ENCODE measurements around the gene FAM168A. TPM values are rescaled to one million over a fixed set of nuclear protein-coding genes. Genes with fewer than 3 reads are reported as not detected.

FAM168A gene
- total RNA-seq, 1 donor from 2014 or later, result 28.8 TPM

DNA sequence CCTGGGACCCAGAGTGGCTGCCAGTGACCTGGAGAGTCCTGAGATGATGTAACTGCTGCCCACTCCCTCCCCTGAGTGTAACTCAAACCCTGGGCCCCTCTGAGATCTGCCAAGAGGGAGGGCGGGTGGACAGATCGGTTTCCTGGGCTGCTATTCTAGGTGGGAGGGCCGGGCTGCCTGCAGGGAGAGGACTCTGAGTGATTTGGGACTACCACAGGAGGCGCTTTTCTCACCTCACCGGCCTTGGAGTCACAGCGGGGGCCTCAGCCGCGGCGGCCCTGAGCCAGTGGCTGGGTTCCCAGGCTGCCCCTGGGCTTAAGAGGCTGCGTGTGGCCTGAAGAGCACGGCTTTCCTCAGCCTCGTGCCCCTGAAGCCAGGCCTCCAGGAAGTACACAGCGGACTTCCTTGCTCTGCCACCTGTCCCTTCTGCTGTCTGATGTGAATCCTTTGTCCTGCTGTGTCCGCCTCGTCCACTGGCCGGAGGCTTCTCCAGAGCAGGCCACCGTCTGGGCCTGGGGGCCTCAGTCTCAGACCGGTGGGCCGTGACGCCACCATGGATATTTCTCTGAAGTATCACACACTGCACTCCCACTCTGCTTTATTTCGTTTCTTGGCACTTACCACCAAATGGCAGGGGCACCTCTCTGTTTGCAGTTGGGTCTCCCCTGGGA is 210.2 kb downstream of the FAM168A start:
- DNase-seq, result peak; percentile 59

DNA sequence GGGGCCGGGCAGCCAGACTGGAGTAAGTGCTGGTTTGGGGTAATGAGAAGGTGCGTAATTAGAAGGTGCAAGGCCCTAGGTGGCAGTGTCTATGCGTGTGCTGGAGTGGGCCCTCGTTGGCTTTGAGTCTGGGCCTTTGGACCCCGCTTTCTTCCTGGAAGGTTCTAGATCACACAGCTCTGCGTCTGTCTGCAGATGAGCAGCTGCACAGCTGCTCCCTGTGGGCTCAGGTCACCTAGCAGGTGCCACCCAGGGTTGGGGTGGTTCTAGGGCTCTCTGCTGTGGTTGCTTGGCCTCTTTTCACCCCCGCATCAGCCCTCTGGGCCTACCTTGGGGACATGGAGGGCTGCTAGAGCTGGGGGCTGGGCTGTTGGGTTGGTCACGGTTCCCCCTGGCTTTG is 211.4 kb downstream of the FAM168A start:
- no peak for DNase-seq

DNA sequence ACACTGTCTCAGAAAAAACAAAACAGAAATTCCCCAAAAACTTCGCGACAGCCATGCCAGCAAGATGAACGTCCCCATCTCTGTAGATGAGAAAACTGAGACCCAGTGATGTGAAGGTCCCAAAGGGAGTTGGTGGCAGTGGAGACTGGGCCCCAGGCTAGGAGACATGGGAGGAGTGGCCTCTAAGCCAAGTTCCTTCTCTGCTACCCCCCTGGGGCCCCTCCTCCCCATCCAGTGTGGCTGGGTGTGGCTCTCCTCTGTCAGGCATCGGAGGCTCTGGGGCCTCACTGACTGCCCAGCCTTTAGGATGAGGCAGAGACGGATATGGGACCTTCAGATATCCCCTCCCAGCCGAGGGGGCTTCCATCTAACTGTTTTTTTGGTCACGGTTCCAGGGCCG is 211.9 kb downstream of the FAM168A start:
- peak; percentile 44 for DNase-seq

DNA sequence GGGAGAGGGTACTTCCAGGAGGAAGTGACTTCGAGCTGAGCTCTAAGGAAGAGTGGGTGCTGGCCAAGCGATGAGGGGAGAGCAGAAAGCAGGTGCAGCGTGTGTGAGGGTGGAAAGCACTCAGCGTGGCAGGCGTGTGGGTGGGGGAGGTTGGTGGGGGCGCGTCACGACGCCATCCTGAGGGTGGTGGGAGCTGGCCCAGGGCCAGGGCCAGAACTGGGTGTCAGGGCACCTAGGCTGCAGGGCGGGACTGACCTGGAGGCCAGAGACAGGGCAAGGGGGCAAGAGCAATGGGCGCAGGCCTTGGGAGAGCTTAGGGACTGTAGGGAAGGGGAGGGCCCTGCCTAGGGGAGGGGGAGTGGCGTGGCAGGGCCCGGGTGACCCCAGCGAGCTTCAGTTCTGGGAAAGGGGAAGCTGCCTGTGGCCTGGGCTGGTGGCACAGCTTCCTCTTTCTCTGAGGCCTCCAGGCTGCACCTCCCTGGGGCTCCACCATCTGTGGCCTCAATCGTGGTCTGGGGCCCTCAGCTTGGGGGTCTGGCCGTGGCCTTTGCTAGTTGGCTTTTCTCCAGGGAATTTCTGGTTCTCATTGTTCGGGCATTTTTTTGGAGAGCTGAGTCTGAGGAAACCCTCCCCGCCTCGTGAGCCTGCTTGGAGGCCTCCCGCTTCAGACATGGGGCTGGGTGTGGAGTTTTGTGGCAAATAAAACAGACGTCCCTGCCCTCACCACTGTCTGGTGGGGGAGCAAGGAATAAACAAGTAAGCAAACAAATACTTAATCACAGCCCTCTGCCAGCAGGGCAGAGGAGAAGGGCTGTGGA is 212.8 kb downstream of the FAM168A start:
- peak; percentile 38 for DNase-seq

DNA sequence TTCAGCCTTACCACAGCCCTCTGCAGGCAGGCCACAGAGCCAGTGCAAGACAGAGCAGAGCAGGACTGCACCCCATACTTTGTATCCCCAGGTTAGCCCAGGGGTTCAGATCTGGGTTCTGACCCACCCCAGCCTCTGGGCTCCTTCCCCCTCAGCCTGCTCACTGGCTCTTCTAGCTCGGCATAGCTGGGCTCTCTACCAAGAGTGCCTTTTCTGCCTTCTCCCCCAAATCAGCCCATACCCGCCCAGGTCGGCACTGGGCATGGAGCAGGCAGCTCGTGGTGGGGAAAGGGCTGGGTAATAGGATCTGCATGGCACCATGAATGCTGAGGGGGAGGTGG is 213.4 kb downstream of the FAM168A start:
- DNase-seq, result no peak

DNA sequence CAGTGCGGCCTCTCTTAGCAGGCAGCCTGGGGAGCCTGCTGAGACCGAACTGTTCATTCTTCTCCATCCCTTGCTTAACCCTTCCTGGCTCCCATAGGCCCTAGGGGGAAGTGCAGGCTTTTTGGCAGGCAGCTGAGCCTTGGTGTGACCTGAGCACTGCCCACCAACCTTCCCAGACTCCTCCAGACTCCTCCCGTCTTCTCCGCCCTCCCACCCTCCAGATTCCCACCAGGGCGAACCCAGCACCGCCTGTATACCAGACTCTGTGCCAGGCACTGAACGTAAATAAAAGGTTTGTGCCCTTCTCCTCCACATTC is 213.8 kb downstream of the FAM168A start:
- DNase-seq, result no peak

DNA sequence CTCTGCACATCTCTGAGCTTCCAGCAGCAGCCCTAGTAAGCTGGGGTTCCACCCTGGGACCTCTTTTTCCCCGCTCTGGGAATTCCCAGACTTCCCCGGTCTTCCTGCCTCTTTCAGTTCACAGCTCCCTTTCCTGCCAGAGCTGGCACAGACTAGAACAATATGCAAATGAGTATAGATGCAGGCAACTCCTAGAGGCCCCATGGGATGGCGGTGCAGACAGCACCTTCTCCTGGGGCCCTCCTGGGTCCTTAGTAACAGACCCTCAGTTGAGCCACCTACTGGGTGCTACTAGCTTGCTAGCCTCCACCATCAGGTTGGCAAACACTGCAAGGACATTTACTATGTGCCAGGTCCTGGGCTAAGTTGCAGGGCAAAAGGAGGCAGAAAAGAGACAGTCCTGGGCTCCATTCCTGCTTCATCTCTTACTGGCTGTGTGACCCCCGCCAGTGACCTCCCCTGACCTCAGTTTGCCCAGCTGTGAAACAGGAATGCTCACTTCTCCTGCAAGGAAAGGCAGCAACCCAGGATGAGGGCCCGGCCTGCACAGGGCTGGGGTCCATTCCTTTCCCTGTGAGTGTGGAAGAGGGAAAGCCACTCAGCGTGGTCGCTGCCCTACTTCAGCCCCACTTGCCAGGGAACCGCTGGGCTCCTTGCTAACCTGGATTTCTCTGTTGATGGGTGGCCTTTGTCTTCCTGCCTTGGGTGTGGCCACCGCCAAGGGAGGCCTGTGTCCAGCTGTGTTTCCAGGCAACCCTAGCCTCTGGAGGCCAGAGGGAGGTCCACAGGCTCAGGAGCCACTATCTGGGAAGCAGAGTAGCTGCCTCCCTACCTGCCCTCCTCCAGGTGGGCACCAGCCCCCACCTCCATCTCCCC is 214.4 kb downstream of the FAM168A start:
- peak; percentile 26 for DNase-seq

DNA sequence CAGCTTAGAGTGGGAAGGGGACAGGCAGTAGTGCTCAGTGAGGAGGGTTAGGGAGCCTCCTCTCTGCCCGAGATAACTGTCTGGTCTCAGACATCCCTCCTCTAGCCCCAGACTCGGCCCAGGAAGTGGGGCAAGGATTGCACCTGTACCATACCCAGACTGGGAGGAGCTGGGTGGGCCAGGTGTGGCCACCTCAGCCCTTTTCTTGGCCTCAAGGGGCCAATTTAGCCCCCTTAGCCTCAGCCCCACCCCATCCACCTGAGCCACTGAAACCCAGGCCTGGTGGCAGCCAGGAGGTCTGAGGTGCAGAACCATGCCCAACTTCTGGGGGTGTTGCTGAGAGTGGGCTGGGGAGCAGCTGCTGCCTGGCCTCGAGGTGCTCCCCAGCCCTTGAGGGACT is 215.2 kb downstream of the FAM168A start:
- no peak for DNase-seq

DNA sequence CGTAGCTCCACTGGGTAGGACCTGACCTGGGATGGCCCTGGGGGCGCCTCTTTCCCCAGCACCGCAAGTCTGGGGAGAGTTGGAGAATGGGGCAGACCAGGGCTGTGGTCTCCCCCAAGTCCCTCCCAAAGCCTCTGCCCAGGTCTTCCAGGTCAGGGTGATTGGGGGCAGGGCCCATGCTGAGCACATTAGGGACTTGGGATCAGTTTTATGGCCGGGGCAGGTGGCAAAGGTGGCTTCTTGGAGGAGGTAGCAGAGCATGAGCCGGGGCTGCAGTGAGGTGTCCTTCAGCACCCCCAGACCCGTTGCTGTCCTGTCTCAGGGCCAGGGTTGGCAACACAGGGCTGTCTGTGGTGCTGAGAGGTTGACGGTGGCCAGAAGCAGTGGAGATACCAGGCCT is 215.7 kb downstream of the FAM168A start:
- no peak for DNase-seq

DNA sequence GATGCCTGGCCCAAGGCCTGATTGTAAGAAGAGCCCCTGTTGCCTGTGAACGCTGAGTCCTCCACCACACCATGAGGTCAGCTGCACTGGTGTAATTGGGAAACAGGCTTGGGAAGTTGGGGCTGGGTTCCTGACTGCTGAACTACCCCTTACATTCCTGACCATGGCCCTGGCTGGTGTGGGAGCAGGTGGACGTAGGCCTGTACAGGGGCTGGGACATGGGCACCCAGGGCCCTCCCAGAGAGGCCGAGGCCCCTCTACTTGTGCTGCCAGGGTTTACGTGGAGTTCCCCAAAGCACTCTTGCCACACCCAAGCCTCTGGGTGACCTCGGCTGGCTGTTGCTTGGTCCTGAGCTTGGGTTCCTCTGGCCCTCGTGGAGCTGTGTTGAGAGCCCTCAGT is 216.3 kb downstream of the FAM168A start:
- DNase-seq, result no peak

DNA sequence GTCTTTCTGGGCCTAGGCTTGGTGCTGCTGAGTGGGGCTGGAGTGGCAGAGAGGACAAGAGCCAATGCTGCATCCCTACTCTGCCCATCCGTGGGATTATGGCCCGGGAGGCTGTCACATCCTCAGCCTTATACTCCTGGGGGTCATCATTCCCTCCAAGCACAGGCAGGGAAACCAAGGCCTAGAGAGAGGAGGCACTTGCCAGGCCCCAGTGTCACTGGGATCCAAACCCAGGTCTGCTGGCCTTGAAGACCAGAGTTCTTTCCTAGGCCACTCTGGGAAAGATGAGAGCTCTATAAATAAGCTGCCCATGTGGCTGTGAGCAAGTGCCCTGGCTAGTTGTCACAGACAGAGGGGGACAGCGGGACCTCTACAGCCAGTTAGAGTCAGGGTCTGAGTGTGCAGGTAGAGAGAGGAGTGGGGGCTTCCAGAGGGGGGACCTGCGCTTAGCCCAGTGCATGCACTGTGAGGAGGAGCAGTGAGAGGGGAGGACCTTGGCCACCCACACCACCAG is 217.0 kb downstream of the FAM168A start:
- DNase-seq, result no peak

DNA sequence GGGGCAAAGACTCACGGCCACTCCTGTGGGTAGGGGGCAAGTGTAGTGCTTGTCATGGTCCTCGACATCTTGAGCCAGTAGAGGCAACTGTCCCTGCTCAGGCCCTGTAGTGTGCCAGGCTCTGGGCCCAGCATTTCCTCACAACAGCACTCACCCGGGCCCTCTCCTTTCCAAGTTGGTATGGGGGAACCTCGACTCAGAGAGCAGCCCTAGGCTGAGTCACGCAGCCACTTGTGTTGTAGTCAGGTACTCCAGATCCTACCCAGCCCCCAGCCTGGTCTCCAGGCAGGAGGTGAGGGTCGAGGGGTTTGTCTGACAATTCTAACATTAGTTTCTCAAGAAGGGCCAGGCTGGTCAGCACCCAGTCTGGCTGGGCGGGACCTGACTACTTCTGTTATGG is 217.6 kb downstream of the FAM168A start:
- DNase-seq, result no peak

DNA sequence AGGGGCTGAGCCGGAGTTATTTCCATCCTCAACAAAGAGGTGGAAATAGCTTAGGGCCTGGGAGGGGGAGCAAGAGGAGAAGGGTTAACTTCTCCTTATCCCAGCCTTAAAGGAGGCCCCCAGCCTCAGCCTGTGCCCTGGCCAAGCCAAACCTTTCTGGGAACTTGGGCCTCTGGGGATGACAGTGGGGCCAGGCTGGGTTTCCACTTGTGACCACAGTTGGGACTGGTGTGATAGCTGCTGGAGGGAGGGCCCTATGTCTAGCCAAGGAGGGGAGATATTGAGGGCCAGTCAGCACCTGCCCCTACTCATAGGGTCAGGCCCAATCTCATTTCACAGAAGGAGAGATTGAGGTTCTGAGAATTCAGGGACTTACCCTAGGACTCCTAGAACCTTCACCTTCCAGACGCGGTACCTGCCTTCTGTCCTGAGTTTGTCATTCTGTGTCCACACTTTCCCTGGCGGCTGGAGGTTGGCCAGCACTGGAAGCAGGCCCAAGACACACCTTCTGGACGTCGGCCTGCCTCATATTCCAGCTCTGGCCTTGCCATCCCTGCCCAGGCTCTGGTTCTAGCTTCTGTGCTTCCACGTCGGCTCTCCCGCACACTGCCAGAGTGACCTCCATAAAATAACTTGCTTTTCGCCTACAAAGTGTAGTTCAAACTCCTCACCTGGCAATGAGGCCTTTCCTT is 218.6 kb downstream of the FAM168A start:
- DNase-seq, result no peak

DNA sequence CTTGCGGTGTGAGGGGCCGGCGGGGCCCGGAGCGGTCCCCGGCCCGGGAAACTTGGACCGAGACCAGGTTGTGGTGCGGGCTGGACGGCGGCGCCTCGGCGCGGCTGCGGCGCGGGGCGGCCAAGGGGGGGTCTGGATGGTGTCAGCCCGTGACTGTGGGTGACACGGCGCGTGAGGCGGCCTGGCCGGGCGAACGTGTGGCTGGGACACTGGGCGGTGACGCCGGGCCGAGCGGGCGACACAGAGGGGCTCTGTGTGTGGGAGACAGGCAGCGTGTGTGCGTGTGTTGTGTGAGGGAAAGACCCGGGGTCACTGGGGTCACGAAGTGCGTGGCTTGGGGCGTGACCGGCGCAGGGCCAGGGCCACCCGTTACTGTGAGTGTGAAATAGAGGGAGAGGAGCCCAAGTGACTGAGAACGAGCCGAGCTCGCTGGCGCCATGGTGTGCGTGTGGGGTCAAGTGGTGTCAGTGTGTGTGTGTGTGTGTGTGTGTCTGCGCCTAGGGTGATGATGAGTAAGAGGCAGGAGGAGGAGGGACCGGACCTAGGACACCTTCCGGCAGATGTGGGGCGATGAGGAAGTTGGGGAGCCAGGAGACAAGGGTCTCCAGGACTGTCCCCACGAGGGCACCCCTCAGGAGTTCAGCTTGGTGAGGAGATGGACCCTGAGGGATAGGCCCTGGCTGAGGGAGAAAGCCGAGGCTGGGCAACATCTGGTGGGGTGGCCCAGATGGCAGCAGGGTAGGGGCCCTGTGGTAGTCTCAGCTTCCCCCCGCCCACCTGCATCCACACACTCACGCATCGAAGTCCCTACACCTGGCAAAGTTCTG is 220.9 kb downstream of the FAM168A start:
- DNase-seq, result peak; percentile 39

DNA sequence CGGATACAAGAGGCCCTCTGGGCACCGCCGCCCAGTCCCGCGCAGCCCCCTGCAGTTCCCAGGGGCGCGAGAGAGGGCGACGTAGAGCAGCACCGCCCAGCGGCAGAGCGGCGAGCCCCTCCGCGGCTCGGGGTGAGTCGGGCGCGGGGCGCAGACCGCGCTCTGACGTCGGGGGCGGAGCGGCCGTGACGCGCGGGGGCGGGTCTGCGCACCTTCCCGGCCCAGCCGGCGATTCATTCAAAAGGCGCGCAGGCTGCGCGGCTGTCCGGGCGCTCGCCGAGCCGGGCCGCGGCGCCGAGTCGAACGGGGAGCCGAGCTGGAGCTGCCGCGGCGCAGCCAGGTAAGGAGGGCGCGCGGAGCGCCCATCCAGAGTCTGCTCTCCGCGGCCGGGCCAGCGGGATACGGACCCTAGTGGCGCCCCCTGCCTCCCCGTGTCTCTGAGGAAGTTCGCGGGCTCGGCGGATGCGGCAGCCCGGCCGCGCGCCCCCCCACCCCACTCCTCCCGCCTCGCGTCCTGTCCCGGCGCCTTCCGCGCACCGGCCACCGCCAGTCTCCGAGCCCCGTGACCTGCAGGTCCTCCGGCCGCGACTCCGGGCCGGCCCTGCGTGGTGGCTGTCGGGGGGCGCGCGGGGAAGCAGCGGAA is 221.6 kb downstream of the FAM168A start, which contains the start of gene RELT:
TSS of gene RELT (plus strand) at position 240 of the 643 bp plus-strand sequence. CDS start 12,738 bp downstream, outside the sequence.
- peak; percentile 96 for DNase-seq

DNA sequence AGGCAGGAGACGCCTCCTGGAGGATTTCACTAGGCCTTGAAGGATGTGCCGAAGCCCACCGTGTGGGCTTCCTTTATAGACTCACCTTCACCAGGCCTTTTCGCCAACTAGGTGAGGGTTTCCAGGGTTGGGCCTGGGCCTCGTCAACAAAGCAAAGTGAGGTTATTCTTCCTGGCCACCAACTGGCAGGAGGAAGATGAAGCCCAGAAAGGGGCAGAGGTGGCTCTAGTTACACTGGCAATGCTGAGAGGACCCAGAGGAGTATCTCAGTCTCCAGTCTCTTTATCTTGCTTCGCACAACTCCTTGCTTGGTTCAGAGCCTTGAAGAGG is 222.1 kb downstream of the FAM168A start:
- no peak for DNase-seq

DNA sequence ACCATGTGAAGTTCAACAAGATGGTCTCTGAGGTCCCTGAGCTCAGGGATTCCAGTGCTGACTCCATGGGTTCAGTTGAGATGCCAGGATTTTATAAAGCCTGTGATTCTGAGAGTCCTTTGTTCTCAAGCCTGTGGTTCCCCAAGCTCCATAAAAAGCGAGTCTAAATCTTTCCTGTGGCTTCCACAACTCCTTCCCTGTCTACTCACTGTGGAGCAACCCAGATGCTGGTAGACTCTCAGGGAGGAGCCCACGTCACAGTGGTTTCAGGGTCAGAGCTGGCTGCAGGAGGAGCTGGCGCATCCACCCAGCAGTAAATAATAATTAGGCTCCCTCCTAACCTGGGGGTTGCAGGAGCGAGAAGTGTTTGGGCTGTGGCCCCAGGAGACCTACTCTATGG is 223.8 kb downstream of the FAM168A start:
- no peak for DNase-seq

DNA sequence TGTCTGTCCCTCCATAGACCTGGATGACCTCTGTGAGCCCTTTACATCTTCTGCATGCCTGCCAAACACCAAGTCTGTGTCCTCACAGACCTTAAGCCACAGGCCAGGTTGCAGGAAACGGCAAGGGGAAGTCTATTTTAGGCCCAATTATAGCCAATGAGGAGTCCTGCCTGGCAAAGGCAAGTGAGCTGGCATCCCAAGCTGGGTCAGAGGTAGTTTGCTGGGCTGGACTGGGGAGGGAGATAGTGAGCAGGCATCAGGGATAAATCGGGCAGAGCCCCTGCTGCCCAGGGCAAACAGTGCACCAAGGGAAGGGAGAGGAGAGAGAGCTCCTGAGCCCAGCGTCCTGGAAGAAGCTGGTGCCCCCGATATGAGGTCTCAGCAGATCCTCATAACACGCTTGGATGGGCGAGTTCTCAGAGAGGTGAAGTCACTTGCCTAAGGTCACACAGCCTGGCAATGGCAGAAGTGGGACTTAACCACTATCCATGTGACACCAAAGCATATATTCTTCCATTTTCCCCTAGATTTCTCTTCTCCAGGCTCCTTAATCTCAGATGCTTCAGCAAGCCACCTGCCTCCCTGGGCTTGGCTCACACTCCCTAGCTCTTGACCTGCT is 225.4 kb downstream of the FAM168A start:
- DNase-seq, result no peak

DNA sequence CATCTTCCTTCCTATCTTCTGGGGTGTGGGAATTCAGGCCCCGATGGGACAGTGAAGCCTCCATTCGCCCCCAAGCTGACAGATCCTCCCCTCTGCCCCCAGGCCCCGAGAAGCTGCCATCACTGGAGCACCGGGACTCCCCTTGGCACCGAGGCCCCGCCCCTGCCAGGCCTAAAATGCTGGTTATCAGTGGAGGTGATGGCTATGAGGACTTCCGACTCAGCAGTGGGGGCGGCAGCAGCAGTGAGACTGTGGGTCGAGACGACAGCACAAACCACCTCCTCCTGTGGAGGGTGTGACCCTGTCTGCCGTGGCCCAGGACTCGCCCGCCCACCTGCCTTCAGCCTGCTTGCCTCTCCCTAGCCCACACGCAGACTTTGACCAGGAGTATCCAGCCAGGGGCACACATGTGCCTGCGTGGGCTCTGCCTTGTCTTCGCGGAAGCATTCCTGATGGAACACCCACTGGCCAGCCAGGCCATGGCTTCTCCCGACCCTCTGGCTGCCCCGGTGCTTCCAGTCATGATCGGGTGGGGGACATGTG is 230.4 kb downstream of the FAM168A start:
- no peak for DNase-seq

DNA sequence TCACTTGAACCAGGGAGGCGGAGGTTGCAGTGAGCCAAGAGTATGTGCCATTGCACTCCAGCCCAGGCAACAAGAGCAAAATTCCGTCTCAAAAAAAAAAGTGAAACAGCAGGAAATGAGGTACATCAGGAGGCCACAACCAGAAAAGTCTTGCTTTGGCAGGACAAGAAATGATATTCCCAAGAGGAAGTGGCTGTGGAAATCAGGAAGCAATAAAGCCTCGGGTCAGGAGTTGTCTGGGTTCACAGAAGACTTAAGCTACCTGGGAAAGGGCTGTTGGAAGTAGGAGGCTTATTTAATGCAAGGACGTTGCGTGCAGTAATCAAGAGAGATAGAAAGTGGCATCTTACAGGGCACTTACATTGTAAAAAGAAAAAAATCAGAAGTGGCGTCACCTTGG is 231.0 kb downstream of the FAM168A start:
- no peak for DNase-seq
